Fibroblast of mammary gland (primary cell): ENCODE results near the gene RNF144B.
A peak's percentile ranks its signal among the peaks of the same experiment; 100 is the strongest.

Source experiments
- DNase-seq: peaks from one replicate; pipeline ENCODE4 v3.0.0-alpha.2; 2010; ENCODE audit warnings: low read depth
- H3K4me3 ChIP-seq: 2 replicates; pipeline ENCODE4 v1.5.1; 2011; ENCODE audit warnings: low read depth, mild to moderate bottlenecking, low read length, moderate library complexity; ENCODE audit not compliant: control insufficient read depth
- TF ChIP-seq, protein P1 (sequence below): conservative IDR thresholded peaks from 2 replicates; pipeline ENCODE4 v1.5.1; 2011; ENCODE audit warnings: low read depth, low read length, inconsistent platforms; ENCODE audit not compliant: control insufficient read depth, insufficient read depth

Gene RNF144B

DNA sequence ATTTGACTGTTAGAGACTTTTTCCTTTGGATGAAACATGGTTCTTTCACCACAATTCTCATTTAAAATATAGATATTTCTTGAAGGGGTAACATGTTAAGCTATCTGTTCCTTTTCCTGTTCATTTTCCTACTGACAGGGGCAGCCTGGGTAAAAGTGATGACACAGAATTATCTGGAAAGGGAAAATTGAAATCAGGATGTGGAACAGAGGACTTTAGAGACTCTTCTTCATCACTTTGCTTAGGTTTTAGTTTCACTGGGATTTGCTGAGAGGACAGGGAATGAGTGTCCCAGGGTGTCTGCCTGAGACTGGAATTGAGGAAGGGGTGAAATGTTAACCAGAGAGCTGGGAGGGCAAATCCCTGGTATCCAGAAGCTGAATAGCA lies 116.0 kb downstream of the RNF144B start:
- TF ChIP-seq, protein P1, sequence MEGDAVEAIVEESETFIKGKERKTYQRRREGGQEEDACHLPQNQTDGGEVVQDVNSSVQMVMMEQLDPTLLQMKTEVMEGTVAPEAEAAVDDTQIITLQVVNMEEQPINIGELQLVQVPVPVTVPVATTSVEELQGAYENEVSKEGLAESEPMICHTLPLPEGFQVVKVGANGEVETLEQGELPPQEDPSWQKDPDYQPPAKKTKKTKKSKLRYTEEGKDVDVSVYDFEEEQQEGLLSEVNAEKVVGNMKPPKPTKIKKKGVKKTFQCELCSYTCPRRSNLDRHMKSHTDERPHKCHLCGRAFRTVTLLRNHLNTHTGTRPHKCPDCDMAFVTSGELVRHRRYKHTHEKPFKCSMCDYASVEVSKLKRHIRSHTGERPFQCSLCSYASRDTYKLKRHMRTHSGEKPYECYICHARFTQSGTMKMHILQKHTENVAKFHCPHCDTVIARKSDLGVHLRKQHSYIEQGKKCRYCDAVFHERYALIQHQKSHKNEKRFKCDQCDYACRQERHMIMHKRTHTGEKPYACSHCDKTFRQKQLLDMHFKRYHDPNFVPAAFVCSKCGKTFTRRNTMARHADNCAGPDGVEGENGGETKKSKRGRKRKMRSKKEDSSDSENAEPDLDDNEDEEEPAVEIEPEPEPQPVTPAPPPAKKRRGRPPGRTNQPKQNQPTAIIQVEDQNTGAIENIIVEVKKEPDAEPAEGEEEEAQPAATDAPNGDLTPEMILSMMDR, result no peak
- DNase-seq, result no peak
- no peak overlapping the region for H3K4me3 ChIP-seq

GRCh38 chr6:18503593-18504231 lies 116.6 kb downstream of the RNF144B start:
- peak overlapping the region; percentile 47 for H3K4me3 ChIP-seq
- peak; percentile 81 for DNase-seq

DNA sequence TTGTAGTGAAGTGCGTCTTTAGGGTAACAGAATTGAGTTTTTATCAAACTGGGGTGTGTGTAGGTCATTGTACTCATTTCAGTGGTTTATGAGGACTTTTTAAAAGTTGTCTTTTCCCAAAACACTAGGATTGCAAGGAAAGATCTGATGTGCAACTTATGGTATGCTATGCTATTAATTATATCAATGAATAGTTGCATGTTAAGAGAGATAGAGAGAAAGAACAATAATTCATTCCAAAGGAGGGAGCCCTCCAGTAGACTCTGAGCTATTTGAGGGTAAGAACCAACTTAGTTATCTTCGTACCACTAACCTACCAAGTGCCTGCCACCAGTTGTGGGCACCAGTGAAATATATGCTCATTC lies 117.1 kb downstream of the RNF144B start:
- no peak for DNase-seq
- no peak overlapping the region for H3K4me3 ChIP-seq
- TF ChIP-seq, protein P1, result no peak

More at GRCh38 chr6:18503593-18504231, 116.6 kb downstream of the RNF144B start:
- TF ChIP-seq, protein P1, result peak; percentile 99

GRCh38 chr6:18506382-18507017 lies 119.3 kb downstream of the RNF144B start:
- DNase-seq, result peak; percentile 4
- TF ChIP-seq, protein P1, result no peak
- H3K4me3 ChIP-seq, result no peak overlapping the region

DNA sequence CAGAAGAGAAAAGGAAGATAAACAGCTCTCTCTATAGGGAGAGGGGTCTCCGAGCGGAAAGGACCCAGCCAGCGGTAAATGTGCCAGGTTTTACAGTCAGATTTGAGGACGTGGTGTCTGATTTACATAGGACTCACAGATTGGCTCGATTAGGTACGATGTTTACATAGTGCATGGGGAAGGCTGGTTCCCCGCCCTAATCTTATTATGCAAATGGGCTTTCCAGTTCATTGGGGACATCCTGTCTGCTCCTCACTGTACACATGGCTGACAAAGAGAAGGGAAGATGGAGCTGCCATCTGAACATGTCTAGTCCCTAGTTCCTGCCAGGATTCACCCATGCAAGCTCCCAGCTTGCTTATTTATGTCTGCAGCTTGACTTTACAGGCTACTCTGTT lies 119.9 kb downstream of the RNF144B start:
- TF ChIP-seq, protein P1, result no peak
- no peak overlapping the region for H3K4me3 ChIP-seq
- DNase-seq, result no peak

DNA sequence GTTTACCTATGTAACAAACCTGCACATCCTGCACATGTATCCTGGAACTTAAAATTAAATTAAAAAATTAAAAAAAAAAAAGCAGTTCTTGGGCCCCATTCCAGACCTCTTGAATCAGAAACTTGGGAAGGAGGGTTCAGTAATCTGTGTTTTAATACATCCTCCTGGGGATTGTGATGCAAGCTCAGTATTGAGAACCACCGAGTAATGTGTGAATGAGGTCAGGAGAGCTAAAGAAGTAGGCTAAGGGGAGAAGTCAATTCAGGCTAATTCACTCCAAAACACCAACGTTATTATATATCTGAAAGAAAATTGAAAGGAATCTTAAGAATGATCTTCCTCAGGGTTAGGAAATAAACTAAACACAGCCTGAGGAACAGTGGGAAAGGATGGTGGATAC lies 120.4 kb downstream of the RNF144B start:
- H3K4me3 ChIP-seq, result no peak overlapping the region
- peak; percentile 61 for DNase-seq
- TF ChIP-seq, protein P1, result no peak
